Muscle layer of duodenum (tissue), 2 donors: ENCODE measurements around the gene HTN1.
"Not testable (repeated sequence)": the region's sequence is repeated elsewhere in the genome, so short reads cannot be mapped to it uniquely, and the experiment has no call there.

ENCODE experiments used
- H3K27ac ChIP-seq: one replicate; pipeline ENCODE4 v1.7.0; 2013; ENCODE audit warnings: mild to moderate bottlenecking, low read length
- H3K27me3 ChIP-seq: one replicate; pipeline ENCODE4 v1.7.0; 2013; ENCODE audit warnings: low read depth, mild to moderate bottlenecking, control low read depth, low read length
- H3K36me3 ChIP-seq, 2 donors: one replicate each; pipeline ENCODE4 v1.7.0; 2013; ENCODE audit warnings: low read length in 2 of 2, control low read depth in 1 of 2, mild to moderate bottlenecking in 1 of 2; ENCODE audit not compliant: insufficient read depth in 2 of 2, control insufficient read depth in 1 of 2
- H3K4me1 ChIP-seq, 2 donors: one replicate each; pipeline ENCODE4 v1.7.0; 2013; ENCODE audit warnings: low read length in 2 of 2, mild to moderate bottlenecking in 2 of 2, control low read depth in 1 of 2, moderate library complexity in 1 of 2; ENCODE audit not compliant: insufficient read depth in 2 of 2, control insufficient read depth in 1 of 2
- H3K4me3 ChIP-seq, 2 donors: one replicate each; pipeline ENCODE4 v1.7.0; 2013; ENCODE audit warnings: low read length in 2 of 2, low read depth in 1 of 2, mild to moderate bottlenecking in 1 of 2
- H3K9me3 ChIP-seq, 2 donors: one replicate each; pipeline ENCODE4 v1.7.0; 2013; ENCODE audit warnings: low read length in 2 of 2, control low read depth in 1 of 2, mild to moderate bottlenecking in 1 of 2; ENCODE audit not compliant: control insufficient read depth in 1 of 2
- donor health status: healthy.

The HTN1 gene

DNA sequence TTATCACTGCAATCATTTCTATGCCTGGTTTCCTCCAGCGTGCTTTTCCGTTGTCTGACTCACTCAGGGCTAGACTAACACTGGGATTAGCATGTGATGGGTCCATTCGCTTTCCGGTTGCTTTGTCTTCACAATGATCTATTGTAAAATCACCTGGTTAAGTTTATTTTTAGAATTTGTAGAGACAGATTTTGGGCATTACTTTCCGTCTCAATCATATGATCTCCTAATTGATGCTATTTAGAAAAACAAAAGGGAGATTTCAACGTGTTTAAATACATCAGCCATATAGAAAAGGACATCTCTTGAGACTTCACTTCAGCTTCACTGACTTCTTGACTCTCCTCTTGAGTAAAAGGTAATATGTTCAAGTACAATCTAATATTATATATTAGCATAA lies at the start of gene HTN1:
Gene HTN1 (plus strand): TSS at position 301 of the 400 bp plus-strand sequence. CDS start 2,639 bp downstream, outside the sequence.
- H3K27ac ChIP-seq, H3K36me3 ChIP-seq, H3K4me3 ChIP-seq, H3K9me3 ChIP-seq, H3K27me3 ChIP-seq, H3K4me1 ChIP-seq: not testable (repeated sequence)

DNA sequence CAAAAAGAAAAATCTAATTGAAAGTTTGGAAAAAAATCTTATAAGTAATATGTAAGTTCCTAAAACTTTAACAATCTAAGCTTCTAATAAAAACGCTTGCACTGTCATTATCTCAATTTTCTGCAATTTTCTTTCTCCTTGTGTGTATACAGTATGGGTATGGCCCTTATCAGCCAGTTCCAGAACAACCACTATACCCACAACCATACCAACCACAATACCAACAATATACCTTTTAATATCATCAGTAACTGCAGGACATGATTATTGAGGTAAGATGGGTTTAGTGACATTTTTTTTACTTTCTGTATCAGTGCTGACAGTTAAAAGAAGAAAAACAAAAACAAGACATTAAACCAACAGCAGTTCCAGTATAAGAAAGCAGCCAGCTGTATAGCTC lies 49.5 kb upstream of the HTN1 start:
- H3K36me3 ChIP-seq, result no peaks in the 10 kb centered on the region
- no peaks in the 10 kb centered on the region for H3K27me3 ChIP-seq
- H3K4me1 ChIP-seq, result no peaks in the 10 kb centered on the region
- no peak overlapping the region for H3K4me3 ChIP-seq
- H3K27ac ChIP-seq, result no peak overlapping the region
- no peaks in the 10 kb centered on the region for H3K9me3 ChIP-seq

DNA sequence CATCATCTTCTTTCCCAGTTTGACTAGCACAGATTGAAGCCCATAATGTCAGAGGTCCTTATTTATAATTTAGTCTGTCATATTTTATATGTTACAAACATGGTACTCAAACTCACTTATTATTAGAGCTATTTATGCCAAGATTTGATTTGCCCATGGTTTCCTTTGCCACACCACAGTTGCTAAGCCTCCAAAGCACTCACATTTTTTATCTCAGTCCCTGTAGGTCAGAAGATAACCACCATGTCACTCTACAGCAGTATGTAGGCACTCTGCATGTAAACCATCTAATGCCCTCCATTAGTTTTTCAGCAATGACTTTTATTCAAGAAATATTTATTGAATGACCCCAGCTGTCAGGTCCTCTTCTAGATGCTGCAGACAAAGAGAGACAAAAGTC lies 47.7 kb upstream of the HTN1 start:
- no peaks in the 10 kb centered on the region for H3K27me3 ChIP-seq
- no peaks in the 10 kb centered on the region for H3K4me1 ChIP-seq
- no peaks in the 10 kb centered on the region for H3K9me3 ChIP-seq
- H3K36me3 ChIP-seq, result no peaks in the 10 kb centered on the region
- H3K4me3 ChIP-seq, result no peak overlapping the region
- no peak overlapping the region for H3K27ac ChIP-seq

DNA sequence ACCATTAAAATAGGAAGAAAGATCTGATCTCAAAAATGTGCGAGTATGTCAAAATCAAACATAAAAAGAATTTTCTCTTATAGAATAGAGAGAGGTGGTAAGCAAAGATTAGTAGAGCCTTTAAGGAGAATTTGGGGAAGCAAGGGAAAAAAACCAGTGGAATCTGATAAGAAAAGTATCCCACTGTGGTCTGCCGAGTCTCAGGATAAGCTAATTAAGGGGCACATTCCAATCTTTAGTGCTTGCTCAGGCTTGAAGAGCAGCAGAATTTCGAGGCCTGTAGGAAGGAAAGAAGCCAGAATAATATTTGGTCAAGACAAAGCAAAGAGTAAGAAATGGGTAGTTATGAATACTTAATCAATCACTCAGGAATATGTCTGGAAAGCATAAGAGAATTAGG lies 41.5 kb upstream of the HTN1 start:
- H3K27ac ChIP-seq, result no peak overlapping the region
- H3K36me3 ChIP-seq, result no peaks in the 10 kb centered on the region
- no peaks in the 10 kb centered on the region for H3K27me3 ChIP-seq
- H3K9me3 ChIP-seq, result no peaks in the 10 kb centered on the region
- no peaks in the 10 kb centered on the region for H3K4me1 ChIP-seq
- H3K4me3 ChIP-seq, result no peak overlapping the region

DNA sequence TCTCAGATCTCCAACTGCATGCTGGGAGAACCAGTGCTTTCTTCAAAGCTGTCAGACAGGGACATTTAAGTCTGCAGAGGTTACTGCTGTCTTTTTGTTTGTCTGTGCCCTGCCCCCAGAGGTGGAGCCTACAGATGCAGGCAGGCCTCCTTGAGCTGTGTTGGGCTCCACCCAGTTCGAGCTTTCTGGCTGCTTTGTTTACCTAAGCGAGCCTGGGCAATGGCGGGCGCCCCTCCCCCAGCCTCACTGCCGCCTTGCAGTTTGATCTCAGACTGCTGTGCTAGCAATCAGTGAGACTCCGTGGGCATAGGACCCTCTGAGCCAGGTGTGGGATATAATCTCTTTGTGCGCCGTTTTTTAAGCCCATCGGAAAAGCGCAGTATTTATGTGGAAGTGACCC lies 31.2 kb upstream of the HTN1 start:
- not testable (repeated sequence) for H3K4me3 ChIP-seq, H3K27ac ChIP-seq, H3K27me3 ChIP-seq, H3K36me3 ChIP-seq, H3K9me3 ChIP-seq, H3K4me1 ChIP-seq

DNA sequence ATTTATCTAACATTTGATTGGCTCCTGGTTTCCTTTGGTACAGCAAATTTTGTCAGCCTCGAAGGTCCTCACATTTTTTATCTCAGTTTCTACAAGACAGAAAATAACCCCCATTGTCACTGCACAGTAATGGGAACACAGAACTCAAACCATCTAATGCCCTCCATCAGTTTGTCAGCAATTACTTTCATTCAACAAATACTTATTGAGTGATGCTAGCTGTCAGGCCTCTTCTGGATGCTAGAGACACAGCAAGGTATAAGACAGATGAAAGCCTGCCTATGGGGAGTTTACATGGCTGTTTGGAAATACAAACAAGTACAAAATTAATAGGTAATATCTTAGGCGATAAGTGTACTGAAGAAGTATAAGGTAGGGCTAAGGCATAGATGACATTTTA lies 27.0 kb upstream of the HTN1 start:
- H3K4me3 ChIP-seq, result no peak overlapping the region
- H3K9me3 ChIP-seq, result no peaks in the 10 kb centered on the region

DNA sequence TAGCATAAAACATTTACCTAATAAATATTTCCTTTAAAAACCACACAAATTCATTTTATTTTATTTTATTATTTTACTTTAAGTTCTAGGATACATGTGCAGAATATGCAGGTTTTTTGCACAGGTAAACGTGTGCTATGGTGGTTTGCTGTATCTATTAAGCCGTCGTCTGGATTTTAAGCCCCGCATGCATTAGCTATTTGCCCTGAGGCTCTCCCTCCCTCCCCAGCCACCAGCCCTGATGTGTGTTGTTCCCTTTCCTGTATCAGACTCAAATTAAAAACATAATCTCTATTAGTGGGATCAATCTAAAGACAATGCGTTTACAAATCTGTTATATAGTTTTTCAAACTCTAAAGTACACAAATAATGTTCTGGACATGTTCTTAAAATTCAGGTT lies 23.2 kb upstream of the HTN1 start:
- Histone ChIP-seq H3K4me3 (no peak overlapping the region), H3K4me1 (no peaks in the 10 kb centered on the region), H3K27ac (no peak overlapping the region), H3K27me3 (no peaks in the 10 kb centered on the region), H3K36me3 (no peaks in the 10 kb centered on the region), H3K9me3 (no peaks in the 10 kb centered on the region)

More for the DNA sequence above, 27.0 kb upstream of the HTN1 start:
- Histone ChIP-seq H3K36me3 (no peaks in the 10 kb centered on the region), H3K27me3 (no peaks in the 10 kb centered on the region), H3K4me1 (no peaks in the 10 kb centered on the region), H3K27ac (no peak overlapping the region)

DNA sequence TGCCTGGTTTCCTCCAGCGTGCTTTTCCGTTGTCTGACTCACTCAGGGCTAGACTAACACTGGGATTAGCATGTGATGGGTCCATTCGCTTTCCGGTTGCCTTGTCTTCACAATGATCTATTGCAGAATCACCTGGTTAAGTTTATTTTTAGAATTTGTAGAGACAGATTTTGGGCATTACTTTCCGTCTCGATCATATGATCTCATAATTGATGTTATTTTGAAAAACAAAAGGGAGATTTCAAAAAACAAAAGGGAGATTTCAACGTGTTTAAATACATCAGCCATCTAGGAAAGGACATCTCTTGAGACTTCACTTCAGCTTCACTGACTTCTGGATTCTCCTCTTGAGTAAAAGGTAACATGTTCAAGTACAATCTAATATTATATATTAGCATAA lies 22.1 kb upstream of the HTN1 start, which contains the start of gene HTN3:
Gene HTN3 (plus strand): TSS at position 301 of the 400 bp plus-strand sequence. CDS start 2,282 bp downstream, outside the sequence.
- H3K4me1 ChIP-seq, H3K27me3 ChIP-seq, H3K9me3 ChIP-seq, H3K4me3 ChIP-seq, H3K27ac ChIP-seq, H3K36me3 ChIP-seq: not testable (repeated sequence)

DNA sequence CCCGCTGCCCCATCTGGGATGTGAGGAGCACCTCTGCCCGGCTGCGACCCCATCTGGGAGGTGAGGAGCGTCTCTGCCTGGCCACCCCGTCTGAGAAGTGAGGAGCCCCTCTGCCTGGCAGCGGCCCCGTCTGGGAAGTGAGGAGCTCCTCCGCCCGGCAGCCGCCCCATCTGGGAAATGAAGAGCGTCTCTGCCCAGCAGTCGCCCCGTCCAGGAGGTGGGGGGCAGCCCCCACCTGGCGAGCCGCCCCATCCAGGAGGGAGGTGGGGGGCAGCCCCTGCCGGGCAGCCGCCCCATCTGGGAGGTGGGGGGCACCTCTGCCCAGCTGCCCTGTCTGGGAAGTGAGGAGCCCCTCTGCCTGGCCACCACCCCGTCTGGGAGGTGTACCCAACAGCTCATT lies 12.7 kb upstream of the HTN1 start:
- H3K9me3 ChIP-seq, H3K27ac ChIP-seq, H3K27me3 ChIP-seq, H3K4me1 ChIP-seq, H3K36me3 ChIP-seq, H3K4me3 ChIP-seq: not testable (repeated sequence)

DNA sequence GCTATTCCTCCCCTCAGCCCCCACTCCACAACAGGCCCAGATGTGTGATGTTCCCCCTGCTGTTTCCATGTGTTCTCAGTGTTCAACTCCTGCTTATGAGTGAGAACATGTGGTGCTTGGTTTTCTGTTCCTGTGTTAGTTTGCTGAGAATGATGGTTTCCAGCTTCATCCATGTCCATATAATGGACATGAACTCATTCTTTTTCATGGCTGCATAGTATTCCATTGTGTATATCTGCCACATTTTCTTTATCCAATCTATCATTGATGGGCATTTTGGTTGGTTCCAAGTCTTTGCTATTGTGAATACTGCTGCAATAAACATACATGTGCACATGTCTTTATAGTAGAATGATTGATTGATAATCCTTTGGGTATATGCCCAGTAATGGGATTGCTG lies 10.3 kb upstream of the HTN1 start:
- not testable (repeated sequence) for H3K27ac ChIP-seq, H3K27me3 ChIP-seq, H3K36me3 ChIP-seq, H3K4me1 ChIP-seq, H3K9me3 ChIP-seq, H3K4me3 ChIP-seq

DNA sequence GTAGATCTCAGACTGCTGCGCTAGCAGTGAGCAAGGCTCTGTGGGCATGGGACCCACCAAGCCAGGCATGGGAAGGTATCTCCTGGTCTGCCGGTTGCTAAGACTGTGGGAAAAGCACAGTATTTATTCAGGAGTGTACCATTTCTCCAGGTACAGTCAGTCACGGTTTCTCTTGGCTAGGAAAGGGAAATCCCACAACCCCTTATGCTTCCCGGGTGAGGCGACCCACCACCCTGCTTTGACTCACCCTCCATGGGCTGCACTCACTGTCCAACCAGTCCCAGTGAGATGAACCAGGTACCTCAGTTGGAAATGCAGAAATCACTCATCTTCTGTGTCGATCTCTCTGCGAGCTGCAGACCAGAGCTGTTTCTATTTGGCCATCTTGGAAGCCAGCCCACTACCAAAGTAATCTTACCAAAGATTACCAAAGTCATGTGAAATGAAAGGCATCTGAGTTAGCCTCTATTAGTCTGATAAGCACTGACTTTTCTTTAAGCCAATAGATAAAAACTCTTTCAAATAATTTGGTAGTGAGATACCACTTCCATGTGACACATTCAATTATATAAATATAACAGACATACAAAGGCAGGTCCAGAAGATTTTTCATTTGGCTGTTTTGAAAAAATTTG lies 8.5 kb upstream of the HTN1 start:
- Histone ChIP-seq H3K27me3 (no peaks in the 10 kb centered on the region), H3K36me3 (no peaks in the 10 kb centered on the region), H3K27ac (no peak overlapping the region), H3K4me1 (no peaks in the 10 kb centered on the region), H3K9me3 (peaks cover 0 to 2% of the 10 kb centered on the region in 2 donors), H3K4me3 (no peak overlapping the region)

DNA sequence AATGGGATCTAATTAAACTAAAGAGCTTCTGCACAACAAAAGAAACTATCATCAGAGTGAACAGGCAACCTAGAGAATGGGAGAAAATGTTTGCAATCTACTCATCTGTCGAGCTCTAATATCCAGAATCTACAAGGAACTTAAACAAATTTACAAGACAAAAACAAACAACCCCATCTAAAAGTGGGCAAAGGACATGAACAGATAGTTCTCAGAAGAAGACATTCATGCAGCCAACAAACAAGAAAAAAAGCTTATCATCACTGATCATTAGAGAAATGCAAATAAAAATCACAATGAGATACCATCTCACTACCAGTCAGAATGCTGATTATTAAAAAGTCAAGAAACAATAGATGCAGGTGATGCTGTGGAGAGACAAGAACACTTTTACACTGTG lies 6.3 kb downstream of the HTN1 start:
- not testable (repeated sequence) for H3K9me3 ChIP-seq, H3K27ac ChIP-seq, H3K4me3 ChIP-seq, H3K4me1 ChIP-seq, H3K36me3 ChIP-seq, H3K27me3 ChIP-seq
